Hepatic stellate cell (primary cell): ENCODE data around the gene HES4.
A peak's percentile ranks its signal among the peaks of the same experiment; 100 is the strongest.

Source experiments
- DNase-seq: peaks from one replicate; pipeline ENCODE4 v3.0.0; 2011; ENCODE audit warnings: low spot score

Gene HES4, protein sequence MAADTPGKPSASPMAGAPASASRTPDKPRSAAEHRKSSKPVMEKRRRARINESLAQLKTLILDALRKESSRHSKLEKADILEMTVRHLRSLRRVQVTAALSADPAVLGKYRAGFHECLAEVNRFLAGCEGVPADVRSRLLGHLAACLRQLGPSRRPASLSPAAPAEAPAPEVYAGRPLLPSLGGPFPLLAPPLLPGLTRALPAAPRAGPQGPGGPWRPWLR

DNA sequence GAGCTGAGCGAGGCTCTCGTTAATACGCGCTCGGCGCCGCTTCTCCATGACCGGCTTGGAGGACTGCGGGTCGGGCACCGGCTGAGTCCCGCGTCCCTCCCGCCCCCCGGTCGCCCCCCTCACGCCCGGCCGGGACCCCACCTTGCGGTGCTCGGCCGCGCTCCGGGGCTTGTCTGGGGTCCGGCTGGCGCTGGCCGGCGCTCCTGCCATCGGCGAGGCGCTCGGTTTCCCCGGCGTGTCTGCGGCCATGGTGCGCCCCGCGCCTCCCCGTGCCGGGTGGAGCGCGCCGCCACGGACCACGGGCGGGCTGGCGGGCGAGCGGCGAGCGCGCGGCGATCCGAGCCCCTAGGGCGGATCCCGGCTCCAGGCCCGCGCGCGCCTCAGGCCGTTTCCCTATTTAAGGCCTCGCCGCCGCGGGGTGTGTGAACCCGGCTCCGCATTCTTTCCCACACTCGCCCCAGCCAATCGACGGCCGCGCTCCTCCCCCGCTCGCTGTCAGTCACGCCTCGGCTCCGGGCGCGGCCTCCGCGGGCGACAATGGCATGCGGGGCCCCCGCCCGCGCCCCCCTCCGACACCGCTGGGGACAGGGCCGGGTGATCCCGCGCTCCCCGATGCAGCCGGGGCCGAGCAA lies at the start of gene HES4:
HES4 (minus strand) TSS at position 373 of the 632 bp plus-strand sequence; CDS start at position 249, 124 bp downstream.
- DNase-seq = peak; percentile 96

DNA sequence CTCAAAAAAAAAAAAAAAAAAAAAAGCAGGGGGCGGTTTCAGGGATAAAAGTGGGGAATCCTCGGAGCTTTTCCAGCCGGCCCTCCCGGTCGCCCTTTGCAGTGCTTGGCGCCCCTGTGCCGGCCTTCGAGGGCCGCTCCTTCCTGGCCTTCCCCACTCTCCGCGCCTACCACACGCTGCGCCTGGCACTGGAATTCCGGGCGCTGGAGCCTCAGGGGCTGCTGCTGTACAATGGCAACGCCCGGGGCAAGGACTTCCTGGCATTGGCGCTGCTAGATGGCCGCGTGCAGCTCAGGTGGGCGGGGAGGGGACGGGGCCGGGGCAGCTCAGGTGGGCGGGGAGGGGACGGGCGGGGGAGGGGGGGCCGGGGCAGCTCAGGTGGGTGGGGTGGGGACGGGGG lies 48.9 kb upstream of the HES4 start:
- no peak for DNase-seq

DNA sequence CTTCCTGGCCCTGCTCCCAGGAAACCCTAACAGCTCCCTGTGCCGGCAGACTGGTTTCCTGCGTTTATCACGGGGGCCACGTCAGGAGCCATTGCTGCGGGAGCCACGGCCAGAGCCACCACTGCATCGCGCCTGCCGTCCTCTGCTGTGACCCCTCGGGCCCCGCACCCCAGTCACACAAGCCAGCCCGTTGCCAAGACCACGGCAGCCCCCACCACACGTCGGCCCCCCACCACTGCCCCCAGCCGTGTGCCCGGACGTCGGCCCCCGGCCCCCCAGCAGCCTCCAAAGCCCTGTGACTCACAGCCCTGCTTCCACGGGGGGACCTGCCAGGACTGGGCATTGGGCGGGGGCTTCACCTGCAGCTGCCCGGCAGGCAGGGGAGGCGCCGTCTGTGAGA lies 48.1 kb upstream of the HES4 start:
- no peak for DNase-seq

DNA sequence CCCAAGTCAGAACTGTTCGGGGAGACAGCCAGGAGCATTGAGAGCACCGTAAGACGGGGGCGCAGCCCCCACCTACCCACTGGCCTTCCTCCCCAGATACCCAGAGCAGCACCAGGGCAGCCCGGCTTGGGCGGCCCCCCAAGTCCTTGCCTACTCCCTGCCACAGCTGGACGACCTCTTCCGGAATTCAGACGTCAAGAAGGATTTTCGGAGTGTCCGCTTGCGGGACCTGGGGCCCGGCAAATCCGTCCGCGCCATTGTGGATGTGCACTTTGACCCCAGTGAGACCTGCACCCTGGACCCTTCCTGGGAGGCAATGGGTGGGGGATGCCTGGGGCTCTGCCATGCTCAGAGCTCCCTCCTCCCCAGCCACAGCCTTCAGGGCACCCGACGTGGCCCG lies 47.5 kb upstream of the HES4 start:
- no peak for DNase-seq

DNA sequence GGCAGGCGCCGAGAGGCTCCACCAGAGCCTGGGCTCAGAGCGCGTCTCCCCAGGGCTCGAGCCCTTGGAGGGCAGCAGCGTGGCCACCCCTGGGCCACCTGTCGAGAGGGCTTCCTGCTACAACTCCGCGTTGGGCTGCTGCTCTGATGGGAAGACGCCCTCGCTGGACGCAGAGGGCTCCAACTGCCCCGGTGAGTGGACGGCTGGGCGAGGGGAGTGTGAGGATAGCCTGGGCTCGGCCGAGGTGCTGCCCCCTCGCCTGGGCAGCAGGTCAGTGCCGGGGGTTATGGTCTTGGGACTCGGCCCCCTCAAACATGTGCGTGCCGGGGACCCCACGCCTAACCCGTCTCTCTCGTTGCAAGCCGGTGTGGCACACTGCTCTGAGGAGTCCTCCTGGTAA lies 46.9 kb upstream of the HES4 start:
- no peak for DNase-seq

DNA sequence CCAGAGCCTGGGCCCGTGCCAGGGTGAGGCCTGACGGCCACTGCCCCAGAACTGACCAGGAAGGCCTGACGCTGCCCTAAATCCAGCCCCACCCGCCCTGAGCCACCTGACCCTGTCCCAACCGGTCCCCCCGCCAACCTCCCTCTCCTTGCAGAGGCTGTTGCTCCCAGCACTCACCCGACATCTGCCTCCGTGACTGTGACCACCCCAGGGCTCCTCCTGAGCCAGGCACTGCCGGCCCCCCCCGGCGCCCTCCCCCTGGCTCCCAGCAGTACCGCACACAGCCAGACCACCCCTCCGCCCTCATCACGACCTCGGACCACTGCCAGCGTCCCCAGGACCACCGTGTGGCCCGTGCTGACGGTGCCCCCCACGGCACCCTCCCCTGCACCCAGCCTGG lies 46.3 kb upstream of the HES4 start:
- DNase-seq = no peak

DNA sequence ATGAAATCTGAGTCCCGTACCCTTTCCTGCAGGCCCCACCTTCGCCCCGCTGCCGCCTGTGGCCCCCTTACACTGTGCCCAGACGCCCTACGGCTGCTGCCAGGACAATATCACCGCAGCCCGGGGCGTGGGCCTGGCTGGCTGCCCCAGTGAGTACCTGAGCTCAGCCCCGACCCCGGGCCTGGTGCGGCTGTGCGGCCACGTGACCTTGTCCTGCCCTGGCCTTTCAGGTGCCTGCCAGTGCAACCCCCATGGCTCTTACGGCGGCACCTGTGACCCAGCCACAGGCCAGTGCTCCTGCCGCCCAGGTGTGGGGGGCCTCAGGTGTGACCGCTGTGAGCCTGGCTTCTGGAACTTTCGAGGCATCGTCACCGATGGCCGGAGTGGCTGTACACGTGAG lies 45.2 kb upstream of the HES4 start:
- no peak for DNase-seq

DNA sequence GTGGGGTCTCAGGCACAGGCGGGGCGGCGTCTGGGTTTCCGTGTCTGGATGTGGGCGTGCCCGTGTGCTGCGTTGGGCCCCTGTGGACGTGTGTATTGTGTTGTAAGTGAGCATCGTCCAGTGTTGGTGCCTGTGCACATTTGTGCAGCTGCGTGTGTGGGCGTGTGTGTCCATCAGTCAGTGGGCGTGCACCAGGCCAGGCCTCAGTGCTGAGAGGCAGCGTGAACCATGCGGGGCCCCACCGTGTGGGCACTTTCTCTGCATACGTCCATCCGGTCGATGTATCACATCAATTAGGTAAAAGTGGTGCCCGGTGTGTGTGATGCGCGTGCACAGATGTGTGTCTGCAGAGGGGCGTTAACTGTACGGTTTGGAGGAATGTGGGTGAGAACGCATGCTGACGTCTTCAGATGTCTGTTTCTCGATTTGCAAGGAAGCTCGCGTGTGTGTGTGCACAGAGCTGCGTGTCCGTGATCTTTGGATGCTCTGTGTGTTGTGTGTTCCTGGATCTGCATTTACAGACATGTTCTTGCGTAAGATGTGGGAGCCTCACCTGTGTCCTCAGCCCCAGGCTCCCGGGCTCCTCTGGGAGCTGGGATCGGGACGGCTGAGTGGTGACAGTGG lies 44.7 kb upstream of the HES4 start:
- DNase-seq = no peak

DNA sequence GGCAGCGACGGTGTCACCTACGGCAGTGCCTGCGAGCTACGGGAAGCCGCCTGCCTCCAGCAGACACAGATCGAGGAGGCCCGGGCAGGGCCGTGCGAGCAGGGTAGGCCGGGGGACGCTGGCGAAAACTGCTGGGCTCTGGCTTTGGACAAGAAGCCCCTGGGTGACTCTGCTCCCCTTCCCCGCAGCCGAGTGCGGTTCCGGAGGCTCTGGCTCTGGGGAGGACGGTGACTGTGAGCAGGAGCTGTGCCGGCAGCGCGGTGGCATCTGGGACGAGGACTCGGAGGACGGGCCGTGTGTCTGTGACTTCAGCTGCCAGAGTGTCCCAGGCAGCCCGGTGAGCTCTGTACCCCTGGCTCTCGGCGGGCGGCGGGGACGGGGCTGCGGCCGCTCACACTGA lies 44.0 kb upstream of the HES4 start:
- DNase-seq = no peak

DNA sequence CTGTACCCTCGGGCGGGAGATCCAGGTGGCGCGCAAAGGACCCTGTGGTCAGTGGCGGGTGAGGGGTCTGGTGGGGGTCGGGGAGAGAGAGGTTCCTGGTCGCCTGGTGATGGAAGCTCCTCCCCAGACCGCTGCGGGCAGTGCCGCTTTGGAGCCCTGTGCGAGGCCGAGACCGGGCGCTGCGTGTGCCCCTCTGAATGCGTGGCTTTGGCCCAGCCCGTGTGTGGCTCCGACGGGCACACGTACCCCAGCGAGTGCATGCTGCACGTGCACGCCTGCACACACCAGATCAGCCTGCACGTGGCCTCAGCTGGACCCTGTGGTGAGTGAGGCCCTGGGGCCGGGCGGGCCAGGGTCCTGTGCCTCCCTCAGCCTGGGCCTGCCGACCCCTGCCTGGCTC lies 43.5 kb upstream of the HES4 start:
- DNase-seq = no peak

DNA sequence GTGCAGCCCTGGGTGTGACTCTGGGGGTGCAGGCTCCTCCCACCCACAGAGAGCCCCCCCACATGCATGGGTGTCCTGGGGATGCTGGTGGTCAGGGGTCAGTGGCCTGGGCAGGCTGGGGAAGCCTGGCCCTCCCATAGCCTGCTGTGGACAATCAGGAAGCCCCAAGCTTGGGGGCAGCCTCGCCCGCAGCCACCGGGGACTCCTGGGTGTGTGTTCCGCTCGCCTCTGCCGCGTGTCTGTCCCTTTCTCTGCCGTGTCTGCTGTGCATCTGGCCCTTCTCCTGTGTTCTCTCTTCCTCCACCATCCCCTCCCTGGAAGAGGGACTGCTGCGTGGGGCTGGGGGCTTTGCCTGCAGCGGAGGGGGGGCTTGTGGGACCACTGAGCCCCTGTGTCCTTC lies 42.9 kb upstream of the HES4 start:
- no peak for DNase-seq

DNA sequence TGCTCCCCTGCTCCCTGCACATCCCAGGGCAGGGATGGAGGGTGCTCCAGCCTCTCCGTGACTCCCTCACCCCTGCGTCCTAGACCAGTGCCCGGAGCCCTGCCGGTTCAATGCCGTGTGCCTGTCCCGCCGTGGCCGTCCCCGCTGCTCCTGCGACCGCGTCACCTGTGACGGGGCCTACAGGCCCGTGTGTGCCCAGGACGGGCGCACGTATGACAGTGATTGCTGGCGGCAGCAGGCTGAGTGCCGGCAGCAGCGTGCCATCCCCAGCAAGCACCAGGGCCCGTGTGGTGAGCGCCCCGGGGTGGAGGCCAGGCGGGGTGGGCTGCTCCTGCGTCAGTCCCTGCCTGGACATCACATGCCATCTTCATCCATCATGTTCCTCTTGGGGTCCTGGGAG lies 42.0 kb upstream of the HES4 start:
- no peak for DNase-seq

DNA sequence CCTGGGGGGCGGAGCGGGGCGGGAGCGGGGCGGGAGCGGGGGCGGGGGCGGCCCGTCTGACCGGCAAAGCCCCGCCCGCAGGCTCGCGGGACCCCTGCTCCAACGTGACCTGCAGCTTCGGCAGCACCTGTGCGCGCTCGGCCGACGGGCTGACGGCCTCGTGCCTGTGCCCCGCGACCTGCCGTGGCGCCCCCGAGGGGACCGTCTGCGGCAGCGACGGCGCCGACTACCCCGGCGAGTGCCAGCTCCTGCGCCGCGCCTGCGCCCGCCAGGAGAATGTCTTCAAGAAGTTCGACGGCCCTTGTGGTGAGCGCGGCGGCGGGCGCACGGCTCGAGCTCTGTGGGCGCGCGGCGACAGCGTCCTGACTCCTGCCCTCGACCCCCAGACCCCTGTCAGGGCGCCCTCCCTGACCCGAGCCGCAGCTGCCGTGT lies 41.2 kb upstream of the HES4 start:
- no peak for DNase-seq

DNA sequence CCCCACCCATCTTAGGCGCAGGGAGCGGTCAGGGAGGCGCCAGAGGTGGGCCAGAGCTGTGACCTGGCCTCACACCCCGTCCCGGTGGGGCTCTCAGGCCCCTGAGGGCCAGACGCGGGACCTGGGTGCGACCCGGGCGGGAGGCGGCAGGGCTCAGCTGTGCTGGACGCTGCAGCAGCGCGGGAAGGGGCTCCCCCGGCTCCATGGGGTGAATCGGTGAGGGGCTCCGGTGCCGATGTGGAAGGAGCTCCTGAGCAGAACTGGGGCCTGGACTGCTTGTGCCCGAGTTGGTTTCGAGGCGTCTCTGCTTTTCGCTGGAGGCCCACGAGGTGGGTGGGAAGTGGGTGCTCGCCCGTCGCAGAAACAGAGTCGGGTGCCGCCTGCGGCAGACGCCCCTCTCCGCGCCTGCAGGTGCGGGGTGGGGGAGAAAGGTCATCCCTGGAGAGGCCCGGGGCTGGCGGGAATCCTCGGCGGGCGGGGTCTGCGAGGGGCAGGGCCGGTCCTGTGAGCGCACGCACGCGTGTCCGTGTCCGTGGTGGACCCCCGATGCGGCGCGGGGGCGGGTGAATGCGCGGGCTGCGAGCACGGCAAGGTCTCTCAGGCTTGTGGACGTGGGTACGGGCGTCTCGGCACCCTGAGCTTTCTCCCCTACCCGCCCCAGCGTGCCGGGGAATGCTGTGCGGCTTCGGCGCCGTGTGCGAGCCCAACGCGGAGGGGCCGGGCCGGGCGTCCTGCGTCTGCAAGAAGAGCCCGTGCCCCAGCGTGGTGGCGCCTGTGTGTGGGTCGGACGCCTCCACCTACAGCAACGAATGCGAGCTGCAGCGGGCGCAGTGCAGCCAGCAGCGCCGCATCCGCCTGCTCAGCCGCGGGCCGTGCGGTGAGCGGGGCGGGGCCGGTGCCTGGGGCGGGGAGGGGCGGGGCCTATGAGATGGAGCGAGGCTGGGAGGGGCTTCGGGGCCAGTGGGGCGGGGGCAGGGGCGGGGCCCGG lies 40.4 kb upstream of the HES4 start:
- peak; percentile 87 for DNase-seq

DNA sequence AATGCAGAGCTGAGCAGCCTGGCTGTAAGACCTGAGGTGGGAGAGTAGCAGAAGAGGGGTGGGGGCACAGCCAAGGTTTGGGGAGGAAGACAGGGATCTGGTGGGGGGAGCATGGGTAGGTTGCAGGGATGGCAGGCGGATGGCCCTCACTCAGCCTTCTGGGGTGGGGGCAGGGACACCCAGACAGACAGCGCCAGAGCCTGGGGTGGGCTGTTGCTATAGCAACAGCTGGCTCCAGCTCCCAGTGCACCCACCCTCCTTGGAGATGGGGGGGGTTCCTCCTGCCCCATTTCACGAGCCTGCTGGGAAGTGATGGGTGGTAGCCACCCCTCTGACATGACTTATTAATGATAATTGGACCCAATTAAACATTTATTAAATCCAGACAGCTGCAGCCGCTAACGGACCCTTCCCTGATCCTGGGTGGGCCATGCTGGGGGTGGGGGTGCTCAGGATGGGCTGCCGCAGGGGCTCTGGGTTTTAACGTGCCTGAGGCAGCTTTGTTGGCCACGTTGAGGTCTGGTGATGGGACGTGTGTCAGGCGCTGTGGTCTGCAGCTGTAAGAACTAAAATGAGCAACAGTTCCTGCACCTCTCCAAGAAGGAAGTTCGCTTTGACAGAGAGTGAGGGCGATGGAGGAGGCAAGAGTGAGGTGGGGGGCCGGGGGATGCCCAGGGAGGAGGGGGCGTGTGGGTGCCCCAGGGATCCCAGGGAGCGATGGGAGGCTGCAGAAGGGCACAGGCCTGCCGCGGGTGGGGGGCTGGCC lies 39.4 kb upstream of the HES4 start:
- DNase-seq = no peak

DNA sequence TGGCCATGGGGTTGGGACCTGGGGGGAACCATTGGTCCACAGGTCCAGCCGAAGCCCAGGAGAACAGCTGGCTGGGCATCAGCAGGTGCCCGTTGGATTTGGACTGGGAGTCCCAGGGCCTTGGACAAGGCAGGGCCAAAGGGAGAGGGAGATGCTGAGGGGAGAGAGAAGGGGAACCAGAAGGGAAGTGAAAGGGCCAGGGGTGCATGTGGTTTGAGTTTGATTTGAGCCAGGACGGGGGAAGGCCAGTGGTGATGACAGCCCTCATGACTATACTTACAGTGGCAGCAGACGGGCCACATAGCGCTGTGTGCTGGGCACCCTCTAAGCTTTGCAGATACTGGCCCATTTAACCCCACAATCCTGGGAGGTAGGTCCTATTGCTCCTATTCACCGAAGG lies 38.8 kb upstream of the HES4 start:
- DNase-seq = no peak

DNA sequence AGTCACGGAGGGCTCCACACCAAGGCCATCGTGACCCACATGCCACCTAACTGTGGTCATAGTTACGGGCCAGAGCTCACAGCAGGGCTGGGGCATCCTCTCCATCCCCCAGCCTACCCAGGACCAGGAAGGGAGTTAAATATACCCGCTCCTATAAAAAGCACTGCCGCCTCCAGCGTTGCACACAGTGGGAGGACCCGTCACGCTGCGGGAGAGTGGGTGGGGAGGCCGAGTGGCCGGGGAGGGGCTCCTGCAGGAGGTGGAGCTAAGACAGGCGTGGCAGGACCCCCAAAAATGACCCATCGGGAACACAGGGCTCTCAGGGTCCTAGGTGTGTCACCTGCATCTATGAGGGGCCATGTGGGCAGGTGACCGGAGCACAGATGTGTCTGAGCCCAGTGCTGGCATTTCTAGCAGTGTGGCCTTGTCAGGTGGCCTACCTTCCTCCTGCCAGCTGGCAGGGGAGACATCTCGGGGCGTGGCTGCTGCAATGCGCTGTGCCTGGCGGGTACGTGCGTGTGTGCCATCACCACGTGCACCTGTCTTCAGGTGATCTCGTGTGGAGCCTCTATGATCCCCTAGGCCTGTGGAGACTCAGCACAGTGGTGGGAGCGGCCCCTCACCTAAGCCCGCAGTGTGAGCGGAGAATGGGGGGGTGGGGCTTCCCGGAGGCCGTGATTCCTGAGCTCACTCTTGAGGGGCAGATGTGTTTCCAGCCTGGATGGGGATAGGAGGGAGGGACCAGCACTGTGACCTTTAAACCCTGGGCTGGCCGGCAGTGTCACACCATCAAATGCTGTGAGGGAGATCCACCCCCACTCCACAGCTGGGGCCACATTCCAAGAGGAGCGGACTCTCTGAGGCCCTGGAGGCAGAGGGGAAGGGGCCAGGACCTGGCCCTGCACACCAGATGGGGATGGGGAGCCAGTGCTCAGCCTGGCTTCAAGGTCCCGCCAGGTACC lies 37.8 kb upstream of the HES4 start:
- DNase-seq = no peak

DNA sequence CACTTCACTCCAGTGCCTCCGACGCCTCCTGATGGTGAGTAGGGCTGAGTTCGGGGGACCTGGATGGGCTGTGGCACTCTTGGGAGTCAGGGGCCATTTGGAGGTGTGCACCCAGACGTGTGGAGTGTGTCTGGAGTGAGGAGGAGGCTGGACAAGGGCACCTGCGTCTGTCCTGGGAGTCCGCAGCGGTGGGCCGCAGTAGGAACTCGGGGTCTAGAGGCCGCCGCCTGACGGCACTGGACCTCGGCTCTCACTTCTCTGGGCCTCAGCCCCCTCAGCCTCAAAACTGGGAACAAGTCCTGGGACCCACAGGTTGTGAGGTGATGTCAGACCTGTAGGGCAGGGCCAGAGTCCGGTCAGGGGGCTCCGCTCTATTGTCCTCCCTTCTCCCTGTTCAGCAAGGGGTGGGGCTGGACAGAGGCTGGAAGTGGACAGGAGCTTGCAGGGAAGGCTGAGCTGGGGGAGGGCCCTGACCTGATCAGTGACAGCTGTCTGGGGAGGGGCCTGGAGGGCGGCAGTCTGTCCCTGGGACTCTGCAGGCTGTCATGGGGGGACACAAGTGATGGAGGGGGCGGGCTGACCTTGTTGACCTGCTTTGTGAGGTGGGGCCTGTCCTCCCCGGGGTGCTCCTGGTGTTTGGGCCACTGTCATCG lies 35.5 kb upstream of the HES4 start:
- no peak for DNase-seq

DNA sequence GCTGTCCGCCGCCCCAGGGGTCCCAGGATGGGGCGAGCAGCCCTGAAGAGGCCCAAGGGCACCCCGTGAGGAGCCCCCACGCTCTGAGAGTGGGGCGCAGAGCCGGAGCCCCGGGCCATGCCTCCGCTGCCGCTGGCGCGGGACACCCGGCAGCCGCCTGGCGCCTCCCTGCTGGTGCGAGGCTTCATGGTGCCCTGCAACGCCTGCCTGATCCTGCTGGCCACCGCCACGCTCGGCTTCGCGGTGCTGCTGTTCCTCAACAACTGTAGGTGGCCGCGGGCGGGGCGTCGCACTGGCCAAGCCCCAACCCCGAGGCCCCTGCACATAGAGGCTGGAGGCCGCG lies 34.5 kb upstream of the HES4 start:
- no peak for DNase-seq
